Fibroblast of skin of scalp (primary cell): ENCODE data around the gene CPB2.

Experiments used
- DNase-seq: peaks from one replicate; pipeline ENCODE4 v3.0.0-alpha.2; 2013

The CPB2 gene

DNA sequence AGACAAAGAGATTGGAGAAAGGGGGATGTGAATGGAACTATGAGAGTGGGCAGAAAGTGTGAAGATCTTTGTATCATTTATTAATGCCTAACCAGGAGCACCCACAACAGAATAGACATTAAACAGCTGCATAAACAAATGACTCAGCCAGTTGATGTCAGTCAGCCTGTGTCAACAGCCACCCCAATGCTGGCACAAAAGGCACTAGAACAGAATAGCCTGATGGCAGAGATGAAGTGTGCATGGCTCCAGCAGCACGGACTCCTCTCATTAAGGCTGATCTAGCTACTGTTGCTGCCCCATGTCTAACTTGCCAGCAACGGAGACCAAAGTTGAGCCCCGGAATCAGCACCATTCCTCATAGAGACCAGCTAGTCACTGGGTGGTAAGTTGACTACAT lies 7.8 kb downstream of the CPB2 start:
- DNase-seq, result no peak

DNA sequence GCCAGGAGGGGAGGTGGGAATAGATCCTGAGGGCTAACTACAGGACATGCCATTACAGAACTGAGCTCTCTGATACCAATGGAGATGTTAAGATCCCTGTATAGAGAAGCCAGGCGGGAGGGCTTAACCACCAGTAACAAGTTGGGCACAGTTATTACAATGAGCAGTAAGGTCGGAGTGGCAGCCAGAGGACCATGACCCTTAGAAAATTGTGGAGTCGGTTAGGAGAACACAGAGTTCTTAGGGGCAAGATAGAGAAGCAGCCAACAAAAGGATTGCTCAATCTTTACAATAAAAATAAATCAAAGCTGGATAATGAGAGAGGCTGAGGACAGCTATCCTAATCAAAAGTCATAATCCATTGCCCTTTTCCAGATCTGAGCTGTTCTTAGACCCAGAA lies 10.4 kb downstream of the CPB2 start:
- DNase-seq, result no peak

DNA sequence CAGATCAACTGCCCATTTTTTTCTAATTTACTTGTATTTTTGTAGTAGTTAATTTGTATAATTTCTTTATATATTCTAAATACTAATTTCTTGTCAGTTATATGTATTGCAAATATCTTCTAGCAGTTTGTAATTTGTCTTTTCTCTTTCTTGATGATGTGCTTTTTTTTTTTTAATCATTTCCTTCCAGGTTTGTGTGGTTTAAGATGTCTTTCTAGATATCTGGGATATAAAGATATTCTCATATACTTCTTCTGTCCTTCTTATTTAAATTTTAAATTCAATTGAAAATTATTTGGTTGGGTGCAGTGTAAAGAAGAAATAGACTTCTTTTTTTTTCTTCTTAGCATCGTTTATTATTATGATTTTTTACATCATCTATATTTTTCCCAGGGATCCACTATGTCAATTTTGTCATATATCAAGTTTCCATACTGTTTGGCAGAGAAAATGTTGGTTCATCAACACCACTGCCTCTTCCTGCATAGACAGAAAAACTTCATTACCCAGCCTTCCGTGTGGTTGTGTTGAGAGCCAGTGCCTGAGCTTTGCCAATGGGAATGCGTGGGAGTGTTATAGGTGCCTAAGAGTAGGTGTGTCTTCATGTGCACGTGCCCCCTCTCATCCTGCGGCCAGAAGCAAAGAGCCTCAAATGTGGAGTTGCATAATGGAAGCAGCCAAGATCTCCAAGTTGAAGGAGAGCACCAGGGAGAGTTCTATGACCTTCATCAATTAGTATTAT lies 15.8 kb downstream of the CPB2 start:
- no peak for DNase-seq

DNA sequence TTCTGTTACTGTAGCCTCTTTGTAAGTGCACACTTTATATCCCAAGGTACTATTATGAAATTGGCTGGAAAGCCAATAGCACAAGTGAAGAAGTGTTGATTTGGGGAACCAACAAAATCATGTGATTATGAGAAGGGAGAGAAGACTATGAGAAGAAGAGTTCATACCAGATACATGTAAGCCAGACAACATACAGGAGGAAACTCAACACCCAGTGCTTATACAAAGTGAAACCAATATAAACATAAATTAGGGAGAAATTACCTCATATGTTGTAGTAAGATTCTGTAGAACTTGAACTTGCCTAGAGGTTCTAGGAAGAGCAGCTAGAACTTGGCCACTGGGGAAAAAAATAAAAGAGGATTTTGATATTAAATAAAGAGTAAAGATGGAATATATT lies 17.4 kb downstream of the CPB2 start:
- no peak for DNase-seq

DNA sequence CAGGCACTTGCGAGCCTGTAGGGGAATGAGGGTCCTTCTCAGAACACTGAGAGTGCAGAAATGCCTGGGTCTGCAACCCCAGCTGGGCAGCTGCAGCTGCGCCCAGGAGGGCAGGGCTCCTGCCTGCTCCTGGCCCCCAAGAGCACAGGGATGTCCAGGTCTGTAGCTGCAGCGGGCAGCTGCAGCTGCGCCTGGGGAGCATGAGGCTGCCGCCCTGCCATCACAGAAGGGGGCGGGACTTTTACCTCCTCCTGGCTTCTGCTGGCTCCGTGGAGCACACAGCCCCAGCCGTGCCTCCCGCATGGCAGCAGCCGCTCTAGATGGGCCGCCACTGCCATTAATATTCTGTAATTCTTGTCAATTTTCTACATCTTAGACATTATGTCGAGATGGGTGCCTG lies 17.8 kb downstream of the CPB2 start:
- DNase-seq, result no peak

DNA sequence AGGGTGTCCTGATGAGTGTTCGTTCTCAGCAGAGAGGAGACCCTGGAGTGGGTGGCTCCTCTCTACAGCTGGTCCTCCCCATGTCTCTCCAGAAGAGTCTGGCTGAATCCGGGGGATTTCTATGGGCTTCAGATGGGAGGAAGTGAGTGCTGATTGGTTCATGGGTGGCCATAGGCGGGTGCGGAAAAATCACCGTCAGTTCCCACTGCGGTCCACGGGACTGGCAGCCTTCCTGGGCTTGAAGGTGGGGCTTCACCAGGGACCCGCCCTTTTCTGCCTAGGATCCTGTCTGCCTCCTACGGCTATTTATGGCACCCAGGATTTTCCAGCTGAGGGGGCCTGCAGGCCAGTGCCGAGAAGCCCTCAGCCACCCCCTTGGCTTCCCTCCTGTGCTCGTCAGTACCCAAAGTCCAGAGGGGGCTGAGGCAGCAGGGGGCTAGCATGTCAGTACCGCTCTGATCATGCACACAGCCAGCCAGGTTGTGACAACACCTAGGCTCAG lies 18.4 kb downstream of the CPB2 start:
- DNase-seq, result no peak

DNA sequence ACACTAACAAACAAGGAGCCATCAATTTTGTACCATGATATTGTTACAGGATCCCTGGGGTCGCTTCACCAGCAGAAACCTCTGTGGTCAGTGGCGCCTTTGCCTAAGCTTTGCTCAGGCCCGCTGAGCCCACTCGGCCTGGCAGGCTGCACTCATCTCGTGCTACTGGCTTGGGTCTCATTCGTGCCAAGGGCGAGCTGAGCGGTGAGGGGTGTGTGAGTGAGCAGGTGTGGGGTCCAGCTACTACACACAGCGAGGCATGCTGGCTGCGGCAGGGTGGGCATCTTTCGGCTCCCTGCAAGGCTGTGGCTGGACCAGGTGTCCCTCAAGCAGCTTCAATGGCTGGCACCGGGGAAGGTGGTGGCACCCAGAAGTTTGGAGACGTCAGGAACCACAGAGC lies 19.1 kb downstream of the CPB2 start:
- DNase-seq, result no peak

DNA sequence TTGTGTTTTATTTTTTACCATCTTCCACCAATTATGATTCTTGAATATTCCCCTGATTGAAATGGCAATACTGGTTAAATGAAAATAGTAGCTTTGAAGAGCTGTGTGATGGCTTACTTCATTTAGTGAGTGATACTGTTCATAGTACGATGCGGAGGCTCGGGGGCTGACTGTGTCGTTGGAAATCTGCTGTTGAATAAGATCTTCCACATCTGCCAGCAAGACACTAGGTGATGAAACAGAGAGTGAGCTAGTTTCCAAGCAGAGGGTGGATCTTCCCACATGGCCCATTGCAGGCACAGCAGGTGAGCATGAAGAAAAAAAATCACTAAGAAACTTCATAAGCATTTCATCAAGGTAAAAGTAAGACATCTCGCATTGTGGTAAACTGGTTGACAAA lies 22.5 kb downstream of the CPB2 start:
- DNase-seq, result no peak

DNA sequence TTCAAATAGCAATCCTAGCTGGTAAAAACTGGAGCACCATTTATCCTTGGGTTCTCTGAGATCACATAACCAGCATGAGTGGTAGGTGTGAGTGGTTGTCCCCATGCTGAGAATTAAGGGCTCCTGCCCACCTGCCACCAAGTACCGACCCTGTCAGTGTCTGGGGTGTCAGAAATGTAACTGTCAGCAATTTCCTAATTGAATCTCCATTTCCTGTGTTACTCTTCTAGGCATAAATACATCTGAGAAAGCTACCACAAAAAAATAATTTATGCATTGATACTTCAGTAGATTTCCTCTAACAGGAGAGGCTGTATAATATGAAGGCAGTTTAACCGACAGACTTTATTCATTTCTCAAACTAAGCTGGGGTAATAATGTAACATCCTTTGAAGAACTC lies 25.1 kb downstream of the CPB2 start:
- DNase-seq, result no peak

DNA sequence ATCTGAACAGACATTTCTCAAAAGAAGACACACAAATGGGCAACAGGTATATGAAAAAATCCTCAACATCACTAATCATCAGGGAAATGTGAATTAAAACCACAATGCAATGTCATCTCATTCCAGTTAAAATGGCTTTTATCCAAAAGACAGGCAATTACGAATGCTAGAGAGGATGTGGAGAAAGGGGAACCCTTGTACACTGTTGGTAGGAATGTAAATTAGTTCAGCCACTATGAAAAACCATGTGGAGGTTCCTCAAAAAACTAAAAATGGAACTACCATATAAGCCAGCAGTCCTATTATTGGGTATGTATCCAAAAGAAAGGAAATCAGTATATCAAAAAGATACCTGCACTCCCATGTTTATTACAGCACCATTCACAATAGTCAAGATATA lies 27.6 kb downstream of the CPB2 start:
- no peak for DNase-seq

DNA sequence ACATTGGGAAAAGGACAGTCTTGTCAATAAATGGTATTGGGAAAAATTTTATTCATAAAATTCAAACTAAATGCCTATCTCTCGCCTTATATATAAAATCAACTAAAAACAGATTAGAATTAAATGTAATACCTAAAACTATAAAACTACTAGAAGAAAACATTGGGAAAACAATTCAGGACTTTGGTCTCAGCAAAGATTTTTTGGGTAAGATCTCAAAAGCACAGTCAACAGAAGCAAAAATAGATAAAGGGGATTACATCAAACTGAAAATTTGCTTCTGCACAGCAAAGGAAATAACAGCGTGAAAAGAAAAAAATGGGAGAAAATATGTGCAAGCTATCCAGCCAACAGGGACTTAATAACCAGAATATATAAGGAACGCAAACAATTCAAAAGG lies 28.0 kb downstream of the CPB2 start:
- DNase-seq, result no peak

DNA sequence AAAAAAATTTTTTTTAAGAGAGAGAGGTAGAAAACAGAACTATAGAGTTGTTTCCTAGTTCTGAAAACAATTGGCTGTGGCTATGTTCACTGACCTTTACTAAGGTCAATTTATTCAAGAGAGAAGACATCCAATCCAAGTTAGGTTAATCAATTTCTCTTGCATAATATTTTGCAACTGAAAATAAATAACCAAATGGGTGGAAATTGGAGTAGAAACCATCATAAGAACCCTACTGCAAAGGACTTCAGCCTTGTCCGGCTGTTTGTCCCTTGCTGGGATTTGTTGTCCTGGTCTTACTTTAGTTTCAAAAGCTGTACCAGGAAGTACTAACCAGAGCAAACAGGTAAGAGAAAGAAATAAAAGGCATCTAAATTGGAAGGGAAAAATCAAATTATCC lies 29.0 kb downstream of the CPB2 start:
- DNase-seq, result no peak

DNA sequence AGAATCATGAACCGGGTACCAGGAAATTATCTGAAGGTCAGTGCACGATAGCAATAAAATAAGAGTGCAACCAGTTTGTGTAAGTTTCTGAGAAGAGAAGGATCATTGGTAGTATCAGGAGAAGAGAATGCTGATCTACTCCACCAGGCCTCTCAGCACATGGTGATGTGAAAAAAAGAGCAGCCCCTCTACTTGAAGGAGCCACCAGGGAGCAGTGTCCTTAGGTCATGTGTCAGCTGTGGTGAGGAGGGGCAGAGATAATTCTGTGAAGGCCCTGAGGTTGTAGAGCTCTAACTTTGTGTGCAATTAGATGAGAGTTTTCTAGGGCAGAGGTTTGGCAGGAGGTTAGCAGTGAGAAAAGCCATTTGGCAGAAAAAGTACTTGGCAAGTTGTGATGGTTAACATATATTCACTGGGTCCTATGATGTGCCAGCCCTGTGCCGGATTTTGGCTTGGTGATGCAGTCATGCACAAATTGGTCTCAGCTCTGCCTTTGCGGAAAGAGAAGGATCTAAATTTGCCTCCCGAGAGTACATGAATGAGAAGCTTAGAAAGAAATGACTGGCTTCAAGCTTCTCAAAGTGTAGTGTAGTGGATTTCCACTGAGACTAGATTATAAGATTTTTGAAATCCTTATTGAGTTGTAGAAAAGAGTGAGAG lies 33.1 kb downstream of the CPB2 start:
- DNase-seq, result no peak

DNA sequence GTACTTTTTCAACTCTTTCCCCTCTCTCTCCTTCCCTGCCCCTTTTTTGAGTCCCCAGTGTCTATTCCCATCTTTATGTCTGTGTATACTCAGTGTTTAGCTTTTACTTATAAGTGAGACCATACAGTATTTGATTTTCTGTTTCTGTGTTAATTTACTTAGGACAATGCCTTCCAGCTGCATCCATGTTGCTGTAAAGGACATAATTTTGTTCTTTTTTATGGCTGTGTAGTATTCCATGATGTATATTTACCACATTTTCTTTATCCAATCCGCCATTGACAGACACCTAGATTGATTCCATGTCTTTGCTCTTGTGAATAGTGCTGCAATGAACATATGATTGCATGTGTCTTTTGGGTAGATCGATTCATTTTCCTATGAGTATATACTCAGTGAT lies 41.5 kb downstream of the CPB2 start:
- DNase-seq, result no peak

DNA sequence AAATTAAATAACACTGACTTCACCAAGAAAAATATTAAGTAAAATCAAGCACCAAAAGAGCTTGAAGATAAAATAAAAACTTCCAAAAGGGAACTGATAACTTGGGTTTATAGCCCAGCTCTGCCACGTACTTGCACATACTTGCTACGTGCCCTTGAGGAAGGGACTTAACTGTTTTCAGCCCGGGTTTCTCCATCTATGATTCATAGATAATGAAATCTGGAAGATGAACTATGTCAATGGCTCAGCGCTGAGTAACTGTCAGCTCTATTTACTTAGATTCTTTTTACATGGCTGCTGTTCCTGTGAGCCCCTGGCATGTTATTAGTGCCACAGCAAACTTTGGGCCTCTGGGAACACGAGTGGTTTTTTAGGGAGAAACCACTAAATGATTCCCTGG lies 42.6 kb downstream of the CPB2 start:
- peak; percentile 74 for DNase-seq

DNA sequence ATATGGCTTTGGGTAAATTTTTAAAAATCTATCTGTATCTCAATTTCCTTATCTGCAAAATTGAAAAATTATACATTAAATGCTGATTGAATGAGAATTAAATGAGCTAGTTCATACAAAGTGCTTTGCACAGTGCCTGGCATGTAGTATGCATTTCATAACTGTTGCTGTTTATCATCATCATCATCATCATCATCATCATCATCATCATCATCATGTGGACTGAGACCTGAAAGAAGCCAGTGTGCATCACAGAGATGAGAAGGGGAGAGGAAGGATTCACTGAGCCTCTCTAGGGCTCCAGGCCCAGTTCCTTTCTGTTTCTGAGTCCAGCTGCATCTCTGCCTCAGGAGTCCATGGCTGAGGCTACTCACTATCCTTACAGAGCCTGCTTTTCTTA lies 45.4 kb downstream of the CPB2 start:
- DNase-seq, result no peak

DNA sequence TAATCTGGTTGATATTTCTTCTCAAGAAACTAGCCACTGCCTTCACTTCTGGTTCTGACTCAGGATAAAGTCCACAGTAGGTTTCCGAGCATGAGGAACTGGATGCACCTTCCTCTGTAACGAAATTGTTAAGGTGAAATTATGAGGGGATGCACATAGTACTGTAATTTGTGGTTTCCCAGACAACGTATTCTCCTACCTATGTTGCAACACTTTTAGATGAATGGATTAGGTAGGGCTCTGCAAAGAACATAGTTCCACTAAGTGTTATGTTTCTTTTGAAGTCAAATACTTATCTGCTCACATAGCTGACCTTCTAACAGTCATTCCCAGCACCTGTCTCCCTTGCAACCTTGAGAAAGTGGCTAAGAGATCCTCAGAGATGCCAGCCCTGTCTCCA lies 46.6 kb downstream of the CPB2 start:
- no peak for DNase-seq

DNA sequence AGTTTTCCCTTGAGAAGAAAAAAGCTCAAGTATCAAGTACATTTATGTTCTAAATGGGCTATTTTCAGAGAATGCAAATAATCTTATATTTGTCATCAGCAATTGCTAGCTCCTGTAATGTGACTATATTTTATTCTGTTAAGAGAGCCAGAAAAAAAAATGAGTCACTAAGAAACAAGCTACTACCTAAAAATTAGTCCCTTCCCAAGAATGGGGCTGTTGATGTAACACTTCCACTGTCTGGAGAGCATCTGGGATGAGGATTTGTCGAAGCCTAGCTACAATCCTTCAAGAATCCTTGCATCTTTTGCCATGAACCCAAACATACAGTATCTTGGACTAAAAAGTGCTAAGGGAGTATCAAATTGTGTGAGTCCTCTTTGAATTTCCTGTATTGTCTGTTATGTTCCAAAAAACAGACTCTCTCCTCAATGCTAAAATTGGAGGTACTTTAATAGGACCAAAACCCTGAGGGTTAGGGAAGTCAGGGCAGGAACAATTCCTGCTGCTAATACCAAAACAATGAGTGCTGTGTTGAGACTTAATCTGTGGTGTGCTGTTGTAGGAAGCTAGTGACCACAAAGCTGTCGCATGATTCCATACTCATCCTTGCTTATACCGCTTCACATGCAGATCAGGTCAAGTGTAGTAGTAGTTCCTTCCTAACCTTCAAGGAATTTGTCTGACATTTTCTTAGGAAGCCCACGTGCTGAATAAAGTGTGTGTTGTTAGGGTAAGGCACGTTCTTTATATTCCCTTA lies 47.4 kb downstream of the CPB2 start:
- DNase-seq, result peak; percentile 45

DNA sequence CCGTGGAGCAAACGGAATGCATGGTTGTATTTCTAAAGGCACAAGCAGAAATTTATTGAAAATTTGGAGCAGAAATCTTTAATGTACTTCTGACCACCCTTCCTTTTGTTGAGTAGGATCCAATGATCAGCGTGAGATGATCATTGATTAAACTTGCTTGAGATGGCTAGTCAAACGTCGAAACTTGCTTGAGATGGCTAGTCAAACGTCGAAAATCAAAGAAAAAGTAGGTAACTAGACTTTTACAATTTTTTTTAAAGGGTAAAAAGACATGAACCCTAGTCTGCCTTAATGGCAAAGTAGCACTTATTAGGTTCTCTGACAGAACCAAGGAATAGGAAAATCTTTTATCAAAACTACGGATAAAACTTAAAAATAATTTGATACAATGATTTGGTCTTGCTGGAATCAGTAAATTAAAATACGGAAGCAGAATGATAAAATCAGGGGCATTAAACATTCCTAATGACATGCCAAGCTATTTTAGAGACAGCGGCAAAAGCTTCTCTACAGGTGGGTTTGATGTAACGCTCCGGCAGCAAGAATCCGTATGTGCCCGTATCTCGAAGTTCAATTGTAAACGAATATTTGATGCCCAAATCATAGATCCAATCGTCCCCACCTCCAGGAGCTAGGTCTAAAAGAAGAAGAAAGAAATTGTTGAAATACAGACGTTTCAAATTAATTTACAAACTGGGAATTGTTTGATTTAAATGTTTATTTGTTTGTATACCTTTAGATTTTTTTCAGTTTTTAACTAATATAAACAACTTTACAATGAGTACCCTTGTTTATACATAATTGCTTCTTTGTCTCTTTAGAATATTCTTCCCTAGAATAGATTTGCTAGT lies 51.4 kb downstream of the CPB2 start:
- DNase-seq, result no peak

DNA sequence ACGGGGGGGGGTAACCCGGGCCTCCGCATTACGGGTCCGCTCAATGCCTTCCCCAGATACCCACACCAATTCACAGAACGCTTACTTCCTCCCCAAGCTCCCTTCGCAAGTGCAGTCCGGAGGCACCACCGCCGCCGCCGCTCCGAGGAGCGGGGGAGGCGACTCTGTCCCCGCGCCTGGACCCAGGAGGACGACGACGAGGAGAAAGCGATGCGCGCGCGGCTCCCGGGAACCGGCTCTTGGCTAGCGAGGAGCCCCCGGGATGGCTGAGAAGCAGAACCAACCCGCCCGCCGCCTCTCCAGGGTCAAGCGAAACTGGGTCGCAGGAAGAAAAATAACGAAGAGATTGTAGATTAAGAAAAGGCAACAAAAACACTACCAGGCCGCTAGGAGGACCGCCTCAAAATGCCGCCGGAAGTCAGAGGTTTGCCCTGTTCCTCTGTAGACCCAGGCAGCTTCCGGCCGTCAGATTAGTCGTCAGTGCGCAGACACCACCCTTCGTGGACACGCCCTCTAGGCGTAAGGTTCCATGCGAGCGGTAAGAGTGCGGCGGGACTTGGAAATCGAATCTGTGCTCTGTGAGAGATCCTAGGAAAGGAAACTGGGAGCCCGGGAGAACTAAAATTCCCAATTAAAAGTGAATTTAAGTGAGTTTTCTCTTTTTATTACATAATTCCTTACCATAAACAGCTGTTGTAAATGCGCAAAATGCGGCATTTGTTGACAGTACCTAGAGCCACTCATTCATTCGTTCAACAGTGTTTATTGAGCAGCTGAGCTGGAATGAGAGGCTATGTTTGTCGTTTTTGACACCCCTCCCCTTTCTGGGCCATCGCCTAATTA lies 52.3 kb downstream of the CPB2 start, which contains the start of gene ZC3H13:
ZC3H13 (minus strand) TSS at position 428 of the 843 bp plus-strand sequence. CDS start 7,239 bp downstream, outside the sequence.
- peak; percentile 97 for DNase-seq

DNA sequence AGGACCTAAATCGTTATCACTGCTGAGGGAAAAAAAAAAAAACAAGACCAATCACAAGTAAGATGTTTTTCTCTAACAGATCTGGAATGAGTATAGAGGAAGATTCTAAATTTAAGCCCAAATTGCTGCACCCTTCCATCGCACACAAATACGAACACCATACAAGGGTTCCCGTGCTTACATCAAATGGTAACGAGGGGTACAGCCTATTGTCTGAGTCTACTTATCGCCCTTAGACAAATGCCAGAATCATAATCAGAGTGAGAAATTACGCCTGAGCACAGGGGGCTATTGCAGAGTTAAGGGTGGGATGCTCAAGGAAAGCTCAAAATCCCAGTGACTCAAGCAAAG lies 52.9 kb downstream of the CPB2 start:
- peak; percentile 8 for DNase-seq

DNA sequence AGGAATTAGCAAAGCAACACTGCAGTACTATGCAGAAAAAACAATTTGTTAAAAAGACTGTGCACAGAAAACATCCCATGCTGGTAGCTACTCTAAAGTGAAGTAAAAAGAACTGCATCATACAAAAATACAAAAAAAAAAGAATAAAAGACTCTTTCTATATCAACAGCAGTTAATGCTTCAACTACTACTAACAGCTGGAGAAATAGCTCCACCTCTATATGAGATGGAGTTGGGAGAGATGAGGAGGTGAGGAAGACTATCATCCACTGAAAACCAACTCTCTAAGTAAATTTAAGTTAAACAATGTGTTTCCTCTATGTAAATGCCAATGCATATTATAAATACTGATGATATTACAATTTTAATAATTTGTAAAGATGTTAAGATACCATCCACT lies 54.1 kb downstream of the CPB2 start:
- DNase-seq, result no peak
